HG03159 (cell line): ENCODE results near the gene NXPH3.

Experiments
- ATAC-seq: cut with Tn5 transposase; IDR thresholded peaks from one replicate; pipeline ENCODE4 v1.9.1; 2021; ENCODE audit warnings: mild to moderate bottlenecking, moderate library complexity; ENCODE audit not compliant: unreplicated experiment

NXPH3 gene

DNA sequence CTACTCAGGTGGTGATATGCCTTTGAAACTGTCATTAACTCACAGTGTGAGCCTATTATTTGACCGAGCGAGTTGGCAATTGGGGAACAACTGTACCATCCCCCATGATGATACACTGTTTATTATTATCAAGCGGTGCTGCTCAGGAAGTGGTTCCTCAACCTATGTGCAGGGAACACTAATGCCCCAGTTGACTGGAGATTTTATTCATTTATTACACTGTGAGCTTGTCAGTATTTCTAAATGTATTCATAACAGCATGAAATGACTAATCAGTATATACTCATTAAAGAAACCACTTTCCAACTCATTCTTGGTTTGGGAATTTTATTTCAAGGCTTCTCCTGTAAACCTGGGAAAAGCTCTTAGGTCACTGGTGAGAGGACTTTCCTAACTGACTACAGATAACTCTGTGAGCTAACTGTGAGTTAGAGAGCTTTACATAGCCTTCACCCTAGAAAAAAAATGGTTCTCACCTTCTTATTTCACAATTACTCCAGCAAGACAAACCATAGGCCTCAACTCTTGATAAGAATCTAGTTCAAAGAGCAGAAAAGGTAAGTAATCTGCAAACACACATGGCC, 42.4 kb downstream of the NXPH3 start:
- ATAC-seq = no peak

DNA sequence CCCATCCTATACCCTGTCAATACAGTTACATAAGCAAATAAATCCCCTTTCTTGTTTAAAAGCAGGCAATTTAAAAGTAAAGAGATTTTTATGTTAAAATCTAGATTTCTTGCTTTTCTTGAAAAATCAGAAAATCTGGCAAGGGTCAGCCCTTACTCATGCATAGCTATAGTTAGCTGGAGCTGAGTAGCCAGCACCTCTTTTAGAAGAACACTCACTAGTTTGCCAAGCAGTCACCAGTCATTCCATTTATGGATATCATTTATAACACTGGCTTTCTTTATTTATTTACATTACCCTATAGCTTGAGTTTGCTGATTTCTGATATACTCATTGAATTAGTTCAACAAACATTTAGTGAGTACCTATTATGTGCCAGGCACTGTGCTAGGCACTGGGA, 45.7 kb downstream of the NXPH3 start:
- ATAC-seq = no peak

DNA sequence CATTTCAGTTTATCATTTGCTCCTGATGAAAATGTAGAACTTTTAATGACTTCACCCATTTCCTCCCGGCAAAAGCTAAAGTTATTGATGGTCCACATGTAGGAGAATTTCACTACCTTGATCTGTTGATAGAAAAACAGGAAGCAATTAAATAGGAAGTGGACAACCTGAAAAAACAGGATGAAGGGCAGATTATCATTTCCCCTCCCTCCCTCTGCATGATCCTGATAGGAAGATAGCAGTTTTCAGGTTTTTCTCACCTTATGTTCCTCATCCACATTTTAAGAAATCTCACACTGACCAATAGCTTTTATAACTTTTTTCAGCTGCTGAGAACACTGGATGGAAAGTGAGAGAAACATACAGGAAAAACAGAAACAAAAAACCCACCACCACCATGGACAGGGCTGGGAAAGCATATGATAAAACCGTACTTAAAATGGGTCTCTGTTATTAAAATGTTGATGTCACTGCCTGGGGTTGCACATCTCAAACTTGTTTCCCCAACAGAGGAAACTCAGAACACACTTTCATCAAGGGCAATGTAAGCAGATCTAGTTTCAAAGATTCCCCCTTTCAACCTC, 46.4 kb downstream of the NXPH3 start:
- ATAC-seq = no peak

DNA sequence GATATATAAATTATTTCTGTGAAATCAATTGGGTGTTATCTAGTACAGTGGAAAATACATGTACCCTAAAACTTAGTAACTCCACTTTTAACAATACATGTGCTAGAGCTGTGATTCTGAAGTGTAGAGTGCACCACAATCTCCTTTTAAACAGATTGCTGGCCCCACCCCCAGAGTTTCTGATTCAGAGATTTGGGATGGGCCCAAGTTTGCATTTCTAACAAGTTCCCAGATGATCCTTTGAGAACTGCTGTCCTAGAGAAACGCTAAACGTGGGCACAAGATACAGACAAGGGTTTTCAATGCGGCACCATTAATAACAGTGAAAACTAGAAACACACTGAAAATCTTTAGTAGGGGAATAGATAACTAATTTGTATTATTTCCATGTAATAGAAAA, 49.2 kb downstream of the NXPH3 start:
- ATAC-seq = no peak

DNA sequence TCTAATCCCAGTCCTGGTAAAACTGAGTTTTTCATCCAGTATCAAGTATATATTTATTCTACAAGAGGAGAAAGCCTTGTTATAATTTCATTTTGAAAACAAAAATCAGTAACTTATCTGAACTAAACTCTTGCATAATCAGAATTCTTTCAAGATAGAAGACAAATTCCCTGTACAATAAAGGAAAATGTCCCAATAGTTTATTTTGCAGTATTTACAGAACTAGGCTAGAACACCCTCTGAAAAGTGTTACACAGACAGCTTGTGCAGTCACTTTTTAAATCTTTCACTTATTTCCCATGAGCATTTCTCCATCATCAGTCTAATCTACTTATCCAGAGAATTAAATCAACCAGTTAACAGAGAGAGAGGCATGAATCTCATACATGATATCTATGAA, 53.8 kb downstream of the NXPH3 start:
- ATAC-seq = no peak

DNA sequence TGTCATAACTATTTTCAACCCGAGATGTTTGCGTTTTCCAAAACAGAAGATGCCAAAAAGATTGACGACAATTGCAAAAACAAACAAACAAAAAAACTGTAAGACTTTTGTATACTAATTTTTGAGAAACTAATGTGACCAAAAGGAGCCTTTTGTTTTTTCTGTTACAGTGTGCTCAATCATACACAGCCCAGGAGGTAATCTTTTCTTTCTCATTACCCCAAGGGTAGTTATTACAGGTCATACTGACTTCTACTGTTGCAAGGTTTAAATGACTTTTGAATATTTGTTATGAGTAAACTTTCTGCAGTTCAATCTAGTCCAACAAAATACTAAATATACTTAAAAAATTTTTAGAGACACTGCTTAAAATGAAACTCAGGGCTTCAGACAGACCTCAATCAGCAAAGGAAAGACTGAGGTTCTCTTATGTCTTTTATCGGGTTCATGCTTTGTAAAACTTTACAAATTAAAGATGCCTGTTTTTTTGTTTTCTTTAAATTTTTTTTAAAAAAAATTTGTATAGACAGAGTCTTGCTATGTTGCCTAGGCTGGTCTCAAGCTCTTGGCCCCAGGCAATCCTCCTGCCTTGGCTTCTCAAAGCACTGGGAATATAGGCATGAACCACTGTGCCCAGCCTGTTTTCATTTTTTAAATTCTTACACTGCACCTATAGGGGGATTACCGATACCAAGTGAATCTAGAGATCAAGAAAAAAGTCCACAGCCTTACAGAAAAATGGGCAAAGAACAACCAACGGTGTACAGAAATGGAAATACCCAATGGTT, 54.6 kb downstream of the NXPH3 start:
- ATAC-seq = no peak

DNA sequence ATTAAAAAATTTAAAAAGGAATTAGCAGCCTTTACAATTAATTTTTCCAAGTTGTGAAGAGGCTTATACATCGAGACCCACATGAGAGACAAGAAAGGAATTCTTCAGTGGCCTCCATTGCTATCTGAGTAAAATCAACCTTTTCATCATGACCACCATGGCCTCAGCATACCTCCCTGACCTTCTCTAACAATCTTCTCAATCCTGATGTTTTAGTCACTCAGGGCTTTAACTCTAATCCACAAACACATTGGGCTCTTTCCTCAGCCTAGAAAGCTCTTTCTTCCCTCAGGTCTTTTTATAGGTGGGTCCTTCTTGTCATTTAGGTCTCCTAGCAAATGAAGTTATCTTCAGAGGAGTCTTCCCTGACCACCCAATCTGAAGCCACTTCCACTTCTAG, 55.8 kb downstream of the NXPH3 start:
- no peak for ATAC-seq
